T-helper 22 cell (primary cell): ENCODE results near the gene CD63.
A peak's percentile ranks its signal among the peaks of the same experiment; 100 is the strongest.
"Not testable (repeated sequence)": the region's sequence is repeated elsewhere in the genome, so short reads cannot be mapped to it uniquely, and the experiment has no call there.

ENCODE experiments used
- DNase-seq: peaks from one replicate; pipeline ENCODE4 v3.0.0-alpha.2; 2020; ENCODE audit warnings: low read depth

Gene CD63

DNA sequence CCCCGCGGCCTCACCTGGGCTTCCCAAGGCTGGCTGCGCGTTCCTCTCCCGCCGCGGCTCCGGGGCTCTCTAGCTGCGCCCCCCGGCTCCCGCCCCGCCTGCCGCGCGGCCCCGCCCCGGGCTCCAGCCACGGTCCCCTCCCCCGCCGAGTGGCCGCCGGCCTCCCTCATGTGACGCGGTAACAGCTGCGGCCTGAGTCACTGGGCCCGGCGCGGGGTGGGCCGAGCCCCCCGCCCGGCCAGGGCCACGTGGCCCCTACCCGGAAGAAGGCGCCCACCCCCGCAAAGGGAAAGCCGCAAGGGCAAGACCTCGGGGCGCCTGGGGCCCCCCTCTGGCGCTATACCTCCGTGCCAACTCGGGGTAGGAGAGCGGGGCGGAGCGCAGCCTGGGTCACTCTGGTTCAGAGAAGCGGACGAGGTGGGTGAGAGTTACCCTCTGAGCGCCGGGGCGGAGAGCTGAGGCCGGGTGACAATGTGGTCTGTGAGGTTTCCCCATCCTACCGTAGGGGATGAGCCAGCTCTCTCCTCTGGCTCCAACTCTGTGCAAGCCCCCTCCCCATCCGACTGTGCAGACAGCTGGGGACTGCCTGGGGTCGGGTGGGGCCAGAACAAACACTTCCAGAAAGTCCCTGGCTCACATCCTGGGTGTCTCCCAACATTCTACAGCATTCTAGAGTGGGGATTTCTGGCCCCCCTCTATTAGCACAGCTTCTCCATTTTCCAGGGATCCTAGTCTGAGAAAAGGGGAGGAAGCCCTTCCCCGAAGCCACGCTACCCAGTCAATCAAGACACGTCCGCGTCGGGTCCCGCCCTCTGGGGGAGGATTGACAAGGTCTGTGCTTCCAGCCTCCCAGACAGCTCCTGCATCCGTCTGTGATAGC is at the start of gene CD63:
Gene CD63, minus strand, starts transcription at position 71 of the 880 bp plus-strand sequence. CDS start 668 bp downstream, outside the sequence.
- peak; percentile 47 for DNase-seq

GRCh38 chr12:55777856-55778255 is 49.0 kb upstream of the CD63 start:
- DNase-seq: no peak

GRCh38 chr12:55771736-55772135 is 42.9 kb upstream of the CD63 start:
- no peak for DNase-seq

- DNase-seq: no peak
These were observed 38.3 kb upstream of the CD63 start for GRCh38 chr12:55767156-55767555.

- DNase-seq: no peak
These were observed 37.0 kb upstream of the CD63 start for GRCh38 chr12:55765736-55766290.

DNA sequence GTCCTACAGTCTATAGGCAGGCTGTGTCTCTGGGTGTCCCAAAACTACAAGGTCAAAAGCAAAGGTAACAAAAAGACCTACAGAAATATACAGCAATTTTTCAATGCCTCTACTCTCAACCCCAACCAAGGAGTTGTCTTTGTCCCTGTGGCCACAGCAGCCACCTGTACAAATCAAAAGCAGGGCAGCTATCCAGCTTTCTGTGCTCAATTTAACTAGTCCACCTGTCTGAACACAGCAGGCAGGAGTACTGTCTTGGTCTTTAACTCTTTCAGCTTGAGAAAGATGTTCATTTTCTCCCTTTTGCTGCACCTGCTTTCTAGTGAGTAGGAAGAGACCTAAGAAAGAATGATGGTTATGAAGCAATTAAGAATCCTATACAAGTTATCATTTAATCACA is 33.8 kb upstream of the CD63 start:
- DNase-seq: no peak

GRCh38 chr12:55760663-55761062 is 31.9 kb upstream of the CD63 start:
- no peak for DNase-seq

- DNase-seq: not testable (repeated sequence)
These were observed 29.8 kb upstream of the CD63 start for GRCh38 chr12:55758575-55758974.

GRCh38 chr12:55757701-55758100 is 28.9 kb upstream of the CD63 start:
- DNase-seq: no peak

DNA sequence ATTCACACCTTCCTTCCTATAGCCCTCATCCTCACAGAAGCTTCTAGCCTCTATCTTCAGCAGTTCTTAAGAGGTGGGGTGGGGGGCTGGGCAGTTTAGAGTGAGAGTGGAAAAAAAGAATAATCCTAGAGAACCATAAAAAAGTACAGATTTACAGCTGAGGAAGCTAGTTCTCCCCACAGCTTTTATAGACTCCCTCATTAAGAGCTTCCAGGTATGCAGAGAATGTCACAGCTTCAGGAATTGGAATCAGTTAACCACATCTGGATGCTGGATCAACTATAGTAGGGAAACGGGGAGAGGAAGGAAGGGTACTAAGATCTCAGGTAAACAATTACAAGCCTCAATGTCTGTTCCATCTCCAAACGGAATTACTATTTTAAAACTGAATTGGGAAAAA is 26.4 kb upstream of the CD63 start:
- no peak for DNase-seq

DNA sequence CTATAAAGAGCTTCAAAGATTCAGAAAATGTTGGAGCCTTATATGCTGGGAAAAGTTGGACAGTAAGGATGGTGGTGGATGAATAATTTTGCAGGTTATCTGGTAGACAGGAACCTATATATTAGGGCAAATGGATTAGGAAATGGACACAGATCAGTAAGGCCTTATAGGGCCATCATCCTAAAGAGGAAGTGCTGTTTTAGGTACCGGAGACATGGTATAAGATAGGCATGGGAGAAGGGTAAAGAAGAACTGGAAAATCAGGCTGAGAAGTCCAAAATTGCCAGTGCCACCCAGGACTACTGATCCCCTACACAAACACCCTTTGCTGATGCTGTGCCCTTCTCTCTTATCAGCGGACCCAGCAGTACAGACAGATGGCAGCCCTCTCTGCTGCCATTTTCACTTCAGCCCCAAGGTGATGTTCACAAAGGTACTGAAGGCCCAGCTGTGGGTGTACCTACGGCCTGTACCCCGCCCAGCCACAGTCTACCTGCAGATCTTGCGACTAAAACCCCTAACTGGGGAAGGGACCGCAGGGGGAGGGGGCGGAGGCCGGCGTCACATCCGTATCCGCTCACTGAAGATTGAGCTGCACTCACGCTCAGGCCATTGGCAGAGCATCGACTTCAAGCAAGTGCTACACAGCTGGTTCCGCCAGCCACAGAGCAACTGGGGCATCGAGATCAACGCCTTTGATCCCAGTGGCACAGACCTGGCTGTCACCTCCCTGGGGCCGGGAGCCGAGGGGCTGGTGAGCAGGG is 19.6 kb upstream of the CD63 start:
- DNase-seq: no peak

DNA sequence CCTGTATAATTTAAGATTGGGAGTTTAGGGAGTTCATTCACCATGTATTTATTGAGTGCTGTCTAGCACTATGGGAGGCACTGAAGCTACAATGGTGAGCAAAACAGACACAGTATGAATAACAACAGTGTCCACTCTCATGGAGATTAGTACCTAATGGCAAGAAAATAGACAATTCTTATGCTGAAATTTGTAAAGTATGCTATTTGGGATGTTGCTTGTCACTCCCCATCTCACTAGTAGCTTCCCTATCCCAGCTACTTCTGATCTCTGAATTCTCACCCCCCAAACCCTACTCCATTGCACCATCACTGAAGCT is 18.1 kb upstream of the CD63 start:
- no peak for DNase-seq

DNA sequence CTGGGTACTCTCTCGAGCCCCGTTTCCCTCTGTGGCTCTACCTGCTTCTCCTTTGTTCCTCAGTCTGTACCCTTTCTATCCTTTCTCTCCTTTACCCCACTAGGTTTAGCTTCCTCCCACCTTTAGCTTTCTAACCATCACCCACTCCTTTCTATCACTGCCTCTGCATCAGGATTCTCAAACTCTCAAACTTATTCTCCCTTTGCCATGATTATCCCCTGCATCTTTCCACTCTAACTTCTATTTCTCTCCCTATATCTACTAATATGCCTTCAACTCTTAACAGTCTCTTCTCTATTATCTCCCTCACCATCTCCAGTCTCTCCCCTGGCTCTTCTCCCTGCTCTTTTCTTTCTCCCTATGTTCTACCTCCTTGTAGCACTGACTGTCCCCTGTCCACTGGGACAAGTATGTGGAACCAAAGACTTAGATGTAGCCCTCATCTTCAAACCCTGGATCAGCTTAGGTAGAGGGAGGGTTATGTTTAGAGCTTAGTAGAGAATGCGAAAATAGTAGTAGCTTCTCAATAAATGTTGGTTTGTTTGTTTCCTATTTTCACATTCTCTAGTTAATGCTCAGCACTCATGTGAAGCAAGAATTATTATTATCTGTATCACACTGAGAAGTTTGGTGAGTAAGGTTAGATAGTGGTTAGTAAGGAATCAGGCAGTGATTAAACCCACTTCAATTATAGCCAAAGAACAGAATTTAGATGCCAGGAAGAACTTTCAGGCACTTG is 17.5 kb upstream of the CD63 start:
- DNase-seq: no peak

DNA sequence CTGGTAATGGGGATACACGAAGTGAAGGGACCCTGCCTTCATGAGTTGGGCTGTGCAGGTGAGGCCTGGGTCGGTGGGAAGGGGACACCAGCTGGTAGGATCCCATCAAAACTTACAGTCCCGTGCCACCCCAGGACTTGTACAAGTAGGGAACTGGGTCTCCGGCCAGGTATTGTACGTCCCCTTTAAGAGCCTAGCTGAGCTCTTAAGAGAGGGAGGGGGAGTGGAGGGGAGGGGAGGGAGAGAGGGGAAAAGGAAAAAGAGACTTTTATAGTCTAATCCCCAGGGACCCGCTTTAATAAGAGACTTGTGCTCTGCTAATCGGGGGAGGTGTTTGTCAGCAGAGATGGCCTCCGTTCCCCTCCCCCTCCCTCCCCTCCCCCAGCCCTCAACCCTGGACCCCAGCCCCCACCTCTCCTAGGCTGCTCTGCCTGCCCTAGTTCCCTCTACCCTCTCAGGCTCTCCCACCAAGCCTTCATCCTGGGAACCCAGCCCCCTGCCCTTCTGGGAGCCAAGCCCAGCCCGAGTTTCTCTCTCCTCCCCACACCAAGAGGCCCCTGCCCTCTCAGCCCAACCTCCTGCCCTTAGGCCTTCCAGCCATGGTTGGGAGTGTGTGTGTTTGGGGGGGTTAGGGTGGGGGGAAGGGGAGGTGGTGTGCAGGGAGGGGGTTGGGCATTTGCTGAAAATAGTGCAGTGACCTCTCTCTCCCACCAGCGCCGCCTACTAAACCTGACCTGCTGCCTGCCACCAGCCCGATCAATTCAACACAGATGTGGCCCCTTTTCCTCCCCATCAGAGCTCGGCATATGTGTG is 16.8 kb upstream of the CD63 start:
- no peak for DNase-seq

DNA sequence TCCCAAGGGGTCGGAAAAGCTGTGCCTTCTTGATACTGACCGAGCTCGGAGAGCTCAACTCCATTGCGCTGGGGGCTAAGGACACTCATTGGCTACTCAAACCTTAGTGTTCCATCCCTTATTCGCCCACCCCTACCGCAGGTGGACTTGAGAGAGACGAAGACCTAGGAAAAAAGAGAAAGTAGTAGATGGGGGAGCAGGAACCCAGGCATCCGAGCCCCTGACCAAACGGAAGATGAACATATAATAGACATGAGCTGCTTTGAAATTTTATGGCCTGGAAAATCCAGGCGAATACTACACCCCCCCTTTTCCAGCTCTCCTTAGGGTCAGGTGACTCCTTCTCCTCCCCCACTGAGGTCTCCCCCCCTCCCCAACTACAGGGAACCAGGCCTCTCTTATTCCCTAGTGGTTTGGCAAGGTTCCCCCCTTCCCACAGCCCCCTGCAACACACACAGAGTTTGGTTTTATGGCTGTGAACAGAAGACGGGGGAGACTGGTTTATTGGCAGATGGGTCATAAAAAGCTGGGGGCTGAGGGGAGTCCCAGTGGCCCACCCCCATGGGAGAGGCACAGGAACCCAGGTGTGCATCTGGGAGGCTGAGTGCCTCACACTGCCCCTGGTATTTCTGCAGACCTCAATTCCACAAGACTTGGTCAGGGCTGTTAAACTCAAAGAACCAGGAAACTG is 15.7 kb upstream of the CD63 start:
- no peak for DNase-seq

DNA sequence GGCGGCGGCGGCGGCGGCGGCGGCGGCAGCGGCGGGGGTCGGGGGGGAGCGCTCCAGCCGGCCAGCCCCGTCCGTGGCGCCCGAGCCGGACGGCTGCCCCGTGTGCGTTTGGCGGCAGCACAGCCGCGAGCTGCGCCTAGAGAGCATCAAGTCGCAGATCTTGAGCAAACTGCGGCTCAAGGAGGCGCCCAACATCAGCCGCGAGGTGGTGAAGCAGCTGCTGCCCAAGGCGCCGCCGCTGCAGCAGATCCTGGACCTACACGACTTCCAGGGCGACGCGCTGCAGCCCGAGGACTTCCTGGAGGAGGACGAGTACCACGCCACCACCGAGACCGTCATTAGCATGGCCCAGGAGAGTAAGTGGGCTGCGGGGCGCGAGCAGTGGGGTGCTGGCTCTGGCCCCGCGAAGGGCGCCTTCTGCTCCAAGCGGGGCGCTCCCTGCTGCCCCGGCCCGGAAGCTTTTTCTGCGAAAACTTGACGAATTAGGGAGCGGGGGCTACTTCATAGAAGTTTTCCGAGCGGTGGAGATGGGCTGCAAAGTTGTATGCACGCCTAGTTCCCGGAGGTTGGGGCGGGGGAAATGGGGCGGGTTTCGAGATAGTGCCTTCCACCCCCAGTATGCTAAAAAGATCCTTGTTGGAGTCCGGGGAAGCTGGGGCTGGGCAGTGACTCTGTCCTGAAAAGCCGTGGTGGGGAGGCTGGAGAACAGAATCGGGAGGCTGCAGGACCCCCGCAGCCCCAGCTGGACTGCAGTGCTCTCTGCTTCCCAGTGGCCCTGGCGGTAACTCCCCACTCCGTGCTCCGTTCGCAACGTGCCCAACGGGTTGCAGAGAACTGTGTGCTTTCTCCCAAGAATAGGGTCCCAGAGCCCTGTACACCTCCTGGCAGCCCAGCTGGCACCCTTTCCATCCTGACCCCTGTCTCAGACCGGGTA is 14.9 kb upstream of the CD63 start:
- DNase-seq: no peak

DNA sequence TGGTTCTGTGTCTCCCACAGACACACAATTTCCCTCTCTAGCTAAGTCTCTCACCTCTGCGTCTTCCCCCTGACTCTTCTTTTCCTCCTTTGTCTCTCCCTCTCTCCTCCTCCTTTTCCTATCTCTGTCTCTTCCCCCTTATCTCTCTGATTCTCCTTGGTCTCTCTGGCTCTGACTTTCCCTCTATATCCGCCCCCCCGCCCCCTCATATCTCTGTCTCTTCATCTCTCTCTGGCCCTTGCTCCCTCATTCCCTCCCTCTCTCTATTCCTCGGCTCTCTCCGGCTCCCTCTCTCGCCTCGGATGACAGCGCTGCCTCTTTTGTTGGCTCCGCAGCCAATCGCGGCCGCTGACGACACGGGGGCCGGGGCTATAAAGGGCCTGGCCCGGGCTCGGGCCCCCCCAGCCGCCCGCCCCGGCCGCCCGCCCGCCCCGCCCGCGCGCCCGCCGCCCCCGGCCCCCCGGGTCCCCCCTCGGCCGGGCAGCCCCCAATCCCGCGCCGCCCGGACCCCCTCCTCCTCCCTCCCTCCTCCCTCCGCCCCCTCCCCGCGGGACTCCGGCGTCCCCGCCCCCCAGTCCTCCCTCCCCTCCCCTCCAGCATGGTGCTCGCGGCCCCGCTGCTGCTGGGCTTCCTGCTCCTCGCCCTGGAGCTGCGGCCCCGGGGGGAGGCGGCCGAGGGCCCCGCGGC is 14.1 kb upstream of the CD63 start, which contains the start of gene GDF11:
Gene GDF11, plus strand, starts transcription at position 404 of the 687 bp plus-strand sequence. Its CDS starts 195 bp downstream, at position 599.
- peak; percentile 71 for DNase-seq

GRCh38 chr12:55741931-55742680 is 13.3 kb upstream of the CD63 start:
- no peak for DNase-seq
